CD8-positive, alpha-beta memory T cell (primary cell): ENCODE measurements around the gene SHC3. TPM values are rescaled to one million over a fixed set of nuclear protein-coding genes. Genes with fewer than 3 reads are reported as not detected.

ENCODE experiments used
- CTCF ChIA-PET: fragments of 350-600 bp; sonication (Branson Sonifier 250); formaldehyde crosslinking; loops from one replicate; lab custom pipeline; 2021; ENCODE audit warnings: antibody characterized with exemption; lab: Charles Lee
- POLR2A ChIA-PET: fragments of 350-600 bp; sonication (Branson Sonifier 250); formaldehyde crosslinking; loops from one replicate; lab custom pipeline; 2021; ENCODE audit warnings: antibody characterized with exemption; lab: Charles Lee
- DNase-seq, 5 donors: peaks; one replicate each; pipeline versions ENCODE4 v3.0.0 to v3.0.0-alpha.2; 2020 to 2022; ENCODE audit warnings: mixed read lengths in 1 of 5
- H3K27ac ChIP-seq: one replicate; pipeline ENCODE4 v1.7.0; 2013; ENCODE audit warnings: low read depth, mild to moderate bottlenecking, low read length, moderate library complexity
- H3K27me3 ChIP-seq: 2 replicates; pipeline ENCODE4 v1.7.0; 2013; ENCODE audit warnings: low read length, mild to moderate bottlenecking; ENCODE audit not compliant: insufficient read depth, poor library complexity, severe bottlenecking
- H3K36me3 ChIP-seq: 2 replicates; pipeline ENCODE4 v1.7.0; 2013; ENCODE audit warnings: mild to moderate bottlenecking, low read length, moderate library complexity; ENCODE audit not compliant: insufficient read depth
- H3K4me1 ChIP-seq: 2 replicates; pipeline ENCODE4 v1.7.0; 2013; ENCODE audit warnings: mild to moderate bottlenecking, low read length, moderate library complexity; ENCODE audit not compliant: insufficient read depth
- H3K4me3 ChIP-seq: 2 replicates; pipeline ENCODE4 v1.7.0; 2013; ENCODE audit warnings: mild to moderate bottlenecking, low read length
- H3K9me3 ChIP-seq: 2 replicates; pipeline ENCODE4 v1.7.0; 2013; ENCODE audit warnings: mild to moderate bottlenecking, low read length
- H3K27ac Mint-ChIP-seq, 8 donors: one replicate each; pipeline ENCODE4 v1.8.0; 2020 to 2021; ENCODE audit warnings: mixed read lengths in 8 of 8, mild to moderate bottlenecking in 6 of 8, inconsistent platforms in 3 of 8, moderate library complexity in 3 of 8
- H3K27me3 Mint-ChIP-seq, 2 donors: one replicate each; pipeline ENCODE4 v1.8.0; 2020 to 2021; ENCODE audit warnings: mixed read lengths in 2 of 2, mild to moderate bottlenecking in 1 of 2, moderate library complexity in 1 of 2
- H3K36me3 Mint-ChIP-seq, 3 donors: one replicate each; pipeline ENCODE4 v1.8.0; 2020 to 2021; ENCODE audit warnings: mixed read lengths in 3 of 3, inconsistent platforms in 1 of 3, mild to moderate bottlenecking in 1 of 3
- H3K4me1 Mint-ChIP-seq, 3 donors: one replicate each; pipeline ENCODE4 v1.8.0; 2020 to 2021; ENCODE audit warnings: mixed read lengths in 3 of 3, inconsistent platforms in 1 of 3, mild to moderate bottlenecking in 1 of 3
- H3K4me3 Mint-ChIP-seq, 7 donors: one replicate each; pipeline ENCODE4 v1.8.0; 2020 to 2021; ENCODE audit warnings: mixed read lengths in 7 of 7, mild to moderate bottlenecking in 6 of 7, moderate library complexity in 4 of 7, inconsistent platforms in 2 of 7
- H3K9me3 Mint-ChIP-seq, 5 donors: one replicate each; pipeline ENCODE4 v1.8.0; 2020 to 2022; ENCODE audit warnings: mixed read lengths in 5 of 5, mild to moderate bottlenecking in 3 of 5, moderate library complexity in 2 of 5, inconsistent platforms in 1 of 5
- polyA plus RNA-seq: library from polyadenylated mRNA; unstranded; fragments of 300-500 nt; fragmentation: Illumina TruSeq; gene quantifications from one replicate; pipeline ENCODE4 v1.2.3, GENCODE V29; 2021
- total RNA-seq, 2 experiments: library from RNA; stranded (reverse); gene quantifications; one replicate each; pipeline ENCODE4 v1.2.3, GENCODE V29; 2021

SHC3 gene
- total and polyA plus RNA-seq, 3 experiments from 2014 or later, result not detected

DNA sequence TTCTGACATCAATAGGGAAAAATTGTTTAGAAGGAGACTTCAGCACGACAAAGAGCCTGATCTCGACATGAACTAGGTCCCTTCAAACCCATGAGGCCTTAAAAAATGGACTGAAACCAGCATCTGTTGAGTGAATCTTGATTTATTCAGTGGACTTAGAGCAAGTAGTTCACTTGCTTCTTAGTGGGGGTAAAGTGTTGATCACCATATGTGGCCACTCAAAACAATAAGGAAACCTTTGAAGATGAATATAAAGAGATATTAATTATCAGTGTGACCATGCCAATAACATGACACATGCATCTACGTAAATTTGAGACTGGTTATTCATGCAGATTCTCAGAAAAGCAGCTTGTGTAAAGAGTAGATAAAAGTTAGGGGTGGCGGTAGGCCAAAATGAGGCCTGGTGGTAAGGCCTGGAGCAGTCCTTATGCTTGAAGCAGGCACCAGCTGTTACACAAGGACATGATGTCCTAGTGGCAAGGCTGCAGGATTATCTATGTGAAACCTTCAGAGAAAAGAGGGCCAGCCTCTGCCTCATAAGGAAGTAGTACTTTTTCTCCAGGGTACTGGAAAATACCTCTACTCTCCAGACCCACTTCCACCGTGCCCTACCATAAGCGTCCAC lies 126.0 kb downstream of the SHC3 start:
- ChIA-PET POLR2A (no interaction called here), CTCF (no interaction called here)
- Histone ChIP-seq H3K9me3 (no peaks in the 10 kb centered on the region), H3K4me1 (no peaks in the 10 kb centered on the region), H3K4me3 (no peak overlapping the region), H3K27ac (no peak overlapping the region), H3K27me3 (no peaks in the 10 kb centered on the region), H3K36me3 (no peaks in the 10 kb centered on the region)
- Mint-ChIP-seq H3K4me3 (no peak overlapping the region), H3K9me3 (peaks cover 0 to 2% (median 0%) of the 10 kb centered on the region in 5 donors), H3K4me1 (no peaks in the 10 kb centered on the region), H3K36me3 (no peaks in the 10 kb centered on the region), H3K27ac (no peak overlapping the region), H3K27me3 (peaks cover 3 to 20% of the 10 kb centered on the region in 2 donors)
- DNase-seq, result no peak

GRCh38 chr9:89051421-89052025 lies 127.1 kb downstream of the SHC3 start:
- H3K4me3 ChIP-seq, result no peak overlapping the region
- DNase-seq, result no peak
- no peak overlapping the region for H3K27ac ChIP-seq
- no peaks in the 10 kb centered on the region for H3K4me1 Mint-ChIP-seq
- H3K27ac Mint-ChIP-seq, result no peak overlapping the region
- H3K27me3 Mint-ChIP-seq, result peaks cover 5 to 27% of the 10 kb centered on the region in 2 donors
- no peaks in the 10 kb centered on the region for H3K9me3 ChIP-seq
- CTCF ChIA-PET, result no interaction called here
- no peaks in the 10 kb centered on the region for H3K36me3 Mint-ChIP-seq
- no peaks in the 10 kb centered on the region for H3K27me3 ChIP-seq
- H3K9me3 Mint-ChIP-seq, result peaks cover 0 to 1% (median 0%) of the 10 kb centered on the region in 5 donors
- H3K4me1 ChIP-seq, result no peaks in the 10 kb centered on the region
- no peak overlapping the region for H3K4me3 Mint-ChIP-seq
- POLR2A ChIA-PET, result no interaction called here
- no peaks in the 10 kb centered on the region for H3K36me3 ChIP-seq

DNA sequence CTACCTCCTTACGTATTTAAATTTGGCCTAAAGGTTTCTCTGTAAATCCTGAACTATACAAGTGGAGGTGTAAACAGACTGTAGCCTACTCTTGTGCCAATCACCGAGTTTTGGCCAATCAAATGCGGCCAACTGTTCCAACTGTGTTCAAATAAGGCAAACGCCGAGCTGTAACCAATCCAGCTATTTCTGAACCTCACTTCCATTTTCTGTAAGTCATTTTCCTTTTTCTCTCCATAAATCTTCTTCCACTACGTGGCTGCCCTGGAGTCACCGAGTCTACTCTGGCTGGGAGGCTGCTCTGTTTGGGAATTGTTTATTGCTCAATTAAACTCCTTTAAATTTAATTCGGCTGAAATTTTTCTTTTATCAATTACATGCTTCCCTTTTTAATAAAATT lies 129.0 kb downstream of the SHC3 start:
- H3K9me3 ChIP-seq, result no peaks in the 10 kb centered on the region
- Mint-ChIP-seq H3K36me3 (no peaks in the 10 kb centered on the region), H3K4me1 (no peaks in the 10 kb centered on the region), H3K4me3 (no peak overlapping the region), H3K27me3 (peaks cover 6 to 22% of the 10 kb centered on the region in 2 donors), H3K27ac (no peak overlapping the region), H3K9me3 (no peaks in the 10 kb centered on the region)
- CTCF ChIA-PET, result no interaction called here
- H3K27ac ChIP-seq, result no peak overlapping the region
- no peaks in the 10 kb centered on the region for H3K36me3 ChIP-seq
- H3K27me3 ChIP-seq, result no peaks in the 10 kb centered on the region
- H3K4me3 ChIP-seq, result no peak overlapping the region
- H3K4me1 ChIP-seq, result no peaks in the 10 kb centered on the region
- DNase-seq, result no peak
- POLR2A ChIA-PET, result no interaction called here

- Mint-ChIP-seq H3K4me3 (no peak overlapping the region), H3K4me1 (no peaks in the 10 kb centered on the region), H3K9me3 (no peaks in the 10 kb centered on the region), H3K36me3 (no peaks in the 10 kb centered on the region), H3K27me3 (peaks cover 6 to 19% of the 10 kb centered on the region in 2 donors), H3K27ac (no peak overlapping the region)
- no peaks in the 10 kb centered on the region for H3K4me1 ChIP-seq
- POLR2A ChIA-PET, result no interaction called here
- no peaks in the 10 kb centered on the region for H3K27me3 ChIP-seq
- H3K36me3 ChIP-seq, result no peaks in the 10 kb centered on the region
- H3K27ac ChIP-seq, result no peak overlapping the region
- H3K9me3 ChIP-seq, result no peaks in the 10 kb centered on the region
- CTCF ChIA-PET, result no interaction called here
- no peak for DNase-seq
- no peak overlapping the region for H3K4me3 ChIP-seq
These were observed 130.0 kb downstream of the SHC3 start for GRCh38 chr9:89048616-89049015.

GRCh38 chr9:89047667-89048066 lies 131.0 kb downstream of the SHC3 start:
- ChIA-PET CTCF (no interaction called here), POLR2A (no interaction called here)
- H3K27me3 Mint-ChIP-seq, result peaks cover 6 to 19% of the 10 kb centered on the region in 2 donors
- H3K36me3 ChIP-seq, result no peaks in the 10 kb centered on the region
- no peak overlapping the region for H3K27ac ChIP-seq
- H3K9me3 Mint-ChIP-seq, result no peaks in the 10 kb centered on the region
- no peak overlapping the region for H3K4me3 Mint-ChIP-seq
- no peak overlapping the region for H3K27ac Mint-ChIP-seq
- H3K4me1 ChIP-seq, result no peaks in the 10 kb centered on the region
- no peaks in the 10 kb centered on the region for H3K4me1 Mint-ChIP-seq
- H3K36me3 Mint-ChIP-seq, result no peaks in the 10 kb centered on the region
- no peak for DNase-seq
- H3K9me3 ChIP-seq, result no peaks in the 10 kb centered on the region
- no peaks in the 10 kb centered on the region for H3K27me3 ChIP-seq
- no peak overlapping the region for H3K4me3 ChIP-seq

- no peak for DNase-seq
- Histone ChIP-seq H3K4me1 (no peaks in the 10 kb centered on the region), H3K27ac (no peak overlapping the region), H3K27me3 (no peaks in the 10 kb centered on the region), H3K9me3 (no peaks in the 10 kb centered on the region), H3K36me3 (no peaks in the 10 kb centered on the region), H3K4me3 (no peak overlapping the region)
- POLR2A ChIA-PET, result no interaction called here
- H3K27me3 Mint-ChIP-seq, result peaks cover 6 to 19% of the 10 kb centered on the region in 2 donors
- H3K36me3 Mint-ChIP-seq, result no peaks in the 10 kb centered on the region
- CTCF ChIA-PET, result no interaction called here
- no peak overlapping the region for H3K27ac Mint-ChIP-seq
- no peaks in the 10 kb centered on the region for H3K9me3 Mint-ChIP-seq
- H3K4me3 Mint-ChIP-seq, result no peak overlapping the region
- H3K4me1 Mint-ChIP-seq, result no peaks in the 10 kb centered on the region
These were observed 131.8 kb downstream of the SHC3 start for GRCh38 chr9:89046832-89047231.

DNA sequence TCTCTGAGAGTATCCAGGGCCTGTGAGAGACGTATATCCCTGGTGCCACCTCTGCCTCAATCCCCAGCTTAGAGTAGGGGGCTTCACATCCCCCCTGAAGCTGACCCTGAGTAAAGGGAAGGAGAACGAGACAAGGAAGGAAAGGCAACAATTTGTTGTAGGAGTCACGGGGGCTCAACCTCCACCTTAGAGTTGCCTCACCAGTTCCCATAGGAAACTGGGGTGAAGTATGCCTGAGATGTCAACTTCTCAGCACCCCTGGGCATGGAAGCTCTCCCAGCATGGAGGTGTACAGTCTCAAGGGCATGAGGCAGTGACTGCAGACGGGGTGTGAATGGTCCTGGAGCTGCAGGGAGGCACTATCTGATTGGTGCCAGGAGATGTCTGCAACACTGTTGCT lies 133.7 kb downstream of the SHC3 start:
- POLR2A ChIA-PET, result no interaction called here
- H3K36me3 Mint-ChIP-seq, result no peaks in the 10 kb centered on the region
- H3K4me1 Mint-ChIP-seq, result no peaks in the 10 kb centered on the region
- Histone ChIP-seq H3K4me1 (no peaks in the 10 kb centered on the region), H3K27me3 (no peaks in the 10 kb centered on the region), H3K4me3 (no peak overlapping the region), H3K9me3 (no peaks in the 10 kb centered on the region), H3K36me3 (no peaks in the 10 kb centered on the region), H3K27ac (no peak overlapping the region)
- DNase-seq, result no peak
- H3K9me3 Mint-ChIP-seq, result no peaks in the 10 kb centered on the region
- no peak overlapping the region for H3K27ac Mint-ChIP-seq
- peak overlapping the region in 1 of 7 donors; percentile 29 for H3K4me3 Mint-ChIP-seq
- peaks cover 5 to 19% of the 10 kb centered on the region in 2 donors for H3K27me3 Mint-ChIP-seq
- CTCF ChIA-PET, result no interaction called here

- H3K27me3 ChIP-seq, result no peaks in the 10 kb centered on the region
- CTCF ChIA-PET, result no interaction called here
- H3K4me3 Mint-ChIP-seq, result no peak overlapping the region
- H3K4me1 ChIP-seq, result no peaks in the 10 kb centered on the region
- H3K9me3 Mint-ChIP-seq, result no peaks in the 10 kb centered on the region
- no peak for DNase-seq
- H3K4me3 ChIP-seq, result no peak overlapping the region
- H3K4me1 Mint-ChIP-seq, result no peaks in the 10 kb centered on the region
- no peak overlapping the region for H3K27ac Mint-ChIP-seq
- H3K36me3 Mint-ChIP-seq, result no peaks in the 10 kb centered on the region
- POLR2A ChIA-PET, result no interaction called here
- H3K9me3 ChIP-seq, result no peaks in the 10 kb centered on the region
- no peak overlapping the region for H3K27ac ChIP-seq
- H3K36me3 ChIP-seq, result no peaks in the 10 kb centered on the region
- peaks cover 5 to 19% of the 10 kb centered on the region in 2 donors for H3K27me3 Mint-ChIP-seq
These were observed 134.5 kb downstream of the SHC3 start for GRCh38 chr9:89044104-89044503.
